ENCODE measurements around the gene WWP2. TPM values are rescaled to one million over a fixed set of nuclear protein-coding genes. Genes with fewer than 3 reads are reported as not detected.
"Not testable (repeated sequence)": the region's sequence is repeated elsewhere in the genome, so short reads cannot be mapped to it uniquely, and the experiment has no call there.

Gene WWP2
- total RNA-seq, 2 experiments from 2014 or later, result 35.8 to 39.5 TPM

- H3K4me1 Mint-ChIP-seq (ENCODE audit: low read depth), result peaks cover 58% of the 10 kb centered on the region
- no peaks in the 10 kb centered on the region for H3K27me3 Mint-ChIP-seq
- ChIA-PET CTCF (interaction anchor here (5.1 kb wide), 1 partner anchor 15 kb away, joined by 21 read pairs; the partner anchor contains the start of gene NOB1), POLR2A (no interaction called here)
- no peak overlapping the region for H3K4me3 Mint-ChIP-seq
- intact Hi-C loops (cut with micrococcal nuclease), result no loop called here
- peaks cover under 1% of the 10 kb centered on the region for H3K36me3 Mint-ChIP-seq
- H3K9me3 Mint-ChIP-seq, result no peaks in the 10 kb centered on the region
- DNase-seq, result no peak
- no peak overlapping the region for H3K27ac Mint-ChIP-seq
Measured at GRCh38 chr16:69769404-69769803, 7.3 kb downstream of the WWP2 start.

- Mint-ChIP-seq H3K4me3 (no peak overlapping the region), H3K9me3 (peaks cover 15% of the 10 kb centered on the region), H3K27ac (no peak overlapping the region), H3K4me1 (ENCODE audit: low read depth) (peaks cover 48% of the 10 kb centered on the region), H3K36me3 (peaks cover 13% of the 10 kb centered on the region), H3K27me3 (no peaks in the 10 kb centered on the region)
- no peak for DNase-seq
- intact Hi-C loops (cut with micrococcal nuclease), result no loop called here
- ChIA-PET CTCF (interaction anchor here (1.1 to 5.1 kb wide), 2 partner anchors 8 to 17 kb away, joined by 4 to 21 read pairs; partner anchors contain the start of gene NOB1), POLR2A (interaction anchor here (3.3 kb wide), 1 partner anchor 9 kb away, joined by 16 read pairs; the partner anchor contains the start of gene WWP2)
Measured at GRCh38 chr16:69771651-69771967, 9.5 kb downstream of the WWP2 start.

GRCh38 chr16:69773260-69773947, 11.3 kb downstream of the WWP2 start:
- peaks cover 36% of the 10 kb centered on the region for H3K4me1 Mint-ChIP-seq (ENCODE audit: low read depth)
- peaks cover 15% of the 10 kb centered on the region for H3K9me3 Mint-ChIP-seq
- no peak for DNase-seq
- POLR2A ChIA-PET, result interaction anchor here (3.3 kb wide), 1 partner anchor 11 kb away, joined by 16 read pairs; the partner anchor contains the start of gene WWP2
- CTCF ChIA-PET, result interaction anchor here (0.6 to 5.1 kb wide), 3 partner anchors 19 to 49 kb away, joined by 3 to 21 read pairs (median 5); partner anchors contain the start of gene NOB1
- H3K4me3 Mint-ChIP-seq, result no peak overlapping the region
- peaks cover 15% of the 10 kb centered on the region for H3K36me3 Mint-ChIP-seq
- intact Hi-C loops (cut with micrococcal nuclease), result no loop called here
- H3K27ac Mint-ChIP-seq, result peak overlapping the region; percentile 6
- no peaks in the 10 kb centered on the region for H3K27me3 Mint-ChIP-seq

- peaks cover 16% of the 10 kb centered on the region for H3K36me3 Mint-ChIP-seq
- ChIA-PET CTCF (no interaction called here), POLR2A (no interaction called here)
- peaks cover 15% of the 10 kb centered on the region for H3K9me3 Mint-ChIP-seq
- intact Hi-C loops (cut with micrococcal nuclease), result no loop called here
- no peak overlapping the region for H3K27ac Mint-ChIP-seq
- H3K4me1 Mint-ChIP-seq (ENCODE audit: low read depth), result peaks cover 28% of the 10 kb centered on the region
- no peaks in the 10 kb centered on the region for H3K27me3 Mint-ChIP-seq
- no peak overlapping the region for H3K4me3 Mint-ChIP-seq
- no peak for DNase-seq
Measured at GRCh38 chr16:69775563-69775962, 13.4 kb downstream of the WWP2 start.

DNA sequence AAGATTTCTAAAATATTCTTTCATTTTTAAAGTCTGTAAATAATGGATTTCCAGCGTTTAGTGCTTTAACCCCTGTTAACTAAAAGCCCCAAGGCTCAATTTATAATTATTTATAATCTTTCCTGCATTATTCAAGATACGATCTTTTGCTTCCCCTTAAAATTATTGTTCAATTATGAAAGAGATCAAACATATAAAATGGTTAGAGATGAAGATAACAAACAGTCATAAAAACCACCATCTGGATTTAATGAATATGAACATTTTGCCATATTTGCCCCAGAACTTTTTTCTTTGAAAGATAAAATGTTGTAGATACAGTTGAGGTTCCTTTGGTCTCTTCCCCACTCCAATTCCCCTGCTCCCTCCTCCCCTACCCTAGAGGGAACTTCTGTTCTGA, 17.6 kb downstream of the WWP2 start:
- Mint-ChIP-seq H3K27me3 (no peaks in the 10 kb centered on the region), H3K27ac (no peak overlapping the region), H3K4me1 (ENCODE audit: low read depth) (no peaks in the 10 kb centered on the region), H3K36me3 (peaks cover 16% of the 10 kb centered on the region), H3K9me3 (peaks cover 15% of the 10 kb centered on the region), H3K4me3 (no peak overlapping the region)
- no peak for DNase-seq
- POLR2A ChIA-PET, result no interaction called here
- CTCF ChIA-PET, result no interaction called here
- intact Hi-C loops (cut with micrococcal nuclease), result no loop called here

GRCh38 chr16:69781118-69781517, 19.0 kb downstream of the WWP2 start:
- no peaks in the 10 kb centered on the region for H3K27me3 Mint-ChIP-seq
- CTCF ChIA-PET, result no interaction called here

DNA sequence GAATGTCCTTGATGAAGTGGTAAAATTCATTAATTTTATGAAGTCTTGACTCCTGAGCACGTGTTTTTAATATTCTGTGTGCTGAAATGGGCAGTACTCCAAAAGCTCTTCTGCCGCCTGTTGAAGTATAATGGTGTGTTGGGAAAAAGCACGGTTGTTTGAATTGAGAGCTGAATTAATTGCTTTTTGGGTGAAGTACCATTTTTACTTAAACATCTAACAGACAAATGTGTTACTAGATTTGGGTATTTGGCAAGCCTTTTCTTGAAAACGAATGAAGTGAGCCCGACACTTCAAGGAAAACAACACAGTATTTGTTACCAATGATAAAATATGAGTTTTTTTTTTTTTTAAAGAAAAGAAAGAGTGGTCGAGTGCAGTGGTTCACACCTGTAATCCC, 22.5 kb downstream of the WWP2 start:
- POLR2A ChIA-PET, result interaction anchor here (0.6 kb wide), 1 partner anchor 509 kb away, joined by 3 read pairs; no protein-coding TSS in a partner anchor
- Mint-ChIP-seq H3K36me3 (peaks cover 10% of the 10 kb centered on the region), H3K4me1 (ENCODE audit: low read depth) (no peaks in the 10 kb centered on the region), H3K27me3 (no peaks in the 10 kb centered on the region), H3K4me3 (no peak overlapping the region), H3K9me3 (no peaks in the 10 kb centered on the region), H3K27ac (no peak overlapping the region)
- intact Hi-C loops (cut with micrococcal nuclease), result no loop called here
- DNase-seq, result no peak
- CTCF ChIA-PET, result no interaction called here

More at GRCh38 chr16:69781118-69781517, 19.0 kb downstream of the WWP2 start:
- H3K4me3 Mint-ChIP-seq, result no peak overlapping the region
- no peak for DNase-seq
- no peak overlapping the region for H3K27ac Mint-ChIP-seq
- H3K9me3 Mint-ChIP-seq, result peaks cover 1% of the 10 kb centered on the region
- no peaks in the 10 kb centered on the region for H3K4me1 Mint-ChIP-seq (ENCODE audit: low read depth)
- intact Hi-C loops (cut with micrococcal nuclease), result no loop called here
- peaks cover 9% of the 10 kb centered on the region for H3K36me3 Mint-ChIP-seq
- POLR2A ChIA-PET, result no interaction called here

DNA sequence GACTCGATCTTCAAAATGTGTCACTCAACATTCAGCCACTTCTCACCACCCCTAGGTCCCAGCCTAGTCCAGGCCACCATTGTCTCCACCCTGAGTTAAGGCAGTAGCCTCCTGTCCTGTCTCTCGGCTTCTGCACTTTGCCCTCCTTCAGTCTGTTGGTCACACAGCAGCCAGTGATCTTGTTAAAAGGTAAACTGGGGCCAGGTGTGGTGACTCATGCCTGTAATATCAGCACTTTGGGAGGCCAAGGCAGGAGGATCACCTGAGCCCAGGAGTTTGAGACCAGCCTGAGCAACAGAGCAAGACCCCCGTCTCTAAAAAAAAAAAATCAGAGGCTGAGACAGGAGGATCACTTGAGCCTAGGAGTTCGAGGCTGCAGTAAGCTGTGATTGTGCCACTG, 25.8 kb downstream of the WWP2 start:
- H3K4me1 Mint-ChIP-seq (ENCODE audit: low read depth), result no peaks in the 10 kb centered on the region
- H3K4me3 Mint-ChIP-seq, result no peak overlapping the region
- no peak for DNase-seq
- intact Hi-C loops (cut with micrococcal nuclease), result no loop called here
- H3K27me3 Mint-ChIP-seq, result no peaks in the 10 kb centered on the region
- peaks cover 10% of the 10 kb centered on the region for H3K36me3 Mint-ChIP-seq
- H3K9me3 Mint-ChIP-seq, result no peaks in the 10 kb centered on the region
- POLR2A ChIA-PET, result no interaction called here
- CTCF ChIA-PET, result no interaction called here
- no peak overlapping the region for H3K27ac Mint-ChIP-seq

GRCh38 chr16:69791391-69791847, 29.3 kb downstream of the WWP2 start:
- CTCF ChIA-PET, result interaction anchor here (0.6 to 1.2 kb wide), 2 partner anchors 139 to 540 kb away, joined by 3 to 6 read pairs; no protein-coding TSS in a partner anchor
- DNase-seq; H3K4me1 Mint-ChIP-seq (ENCODE audit: low read depth); H3K36me3 Mint-ChIP-seq; H3K27me3 Mint-ChIP-seq; H3K4me3 Mint-ChIP-seq; POLR2A ChIA-PET; H3K9me3 Mint-ChIP-seq; intact Hi-C loops (cut with micrococcal nuclease); H3K27ac Mint-ChIP-seq: not testable (repeated sequence)

GRCh38 chr16:69793526-69793925, 31.4 kb downstream of the WWP2 start:
- no peak for DNase-seq
- Mint-ChIP-seq H3K4me3 (no peak overlapping the region), H3K27me3 (no peaks in the 10 kb centered on the region), H3K4me1 (ENCODE audit: low read depth) (no peaks in the 10 kb centered on the region), H3K9me3 (no peaks in the 10 kb centered on the region), H3K27ac (no peak overlapping the region), H3K36me3 (peaks cover 2% of the 10 kb centered on the region)
- ChIA-PET CTCF (interaction anchor here (5.4 kb wide), 1 partner anchor 135 kb away, joined by 41 read pairs; no protein-coding TSS in a partner anchor), POLR2A (no interaction called here)
- intact Hi-C loops (cut with micrococcal nuclease), result no loop called here

DNA sequence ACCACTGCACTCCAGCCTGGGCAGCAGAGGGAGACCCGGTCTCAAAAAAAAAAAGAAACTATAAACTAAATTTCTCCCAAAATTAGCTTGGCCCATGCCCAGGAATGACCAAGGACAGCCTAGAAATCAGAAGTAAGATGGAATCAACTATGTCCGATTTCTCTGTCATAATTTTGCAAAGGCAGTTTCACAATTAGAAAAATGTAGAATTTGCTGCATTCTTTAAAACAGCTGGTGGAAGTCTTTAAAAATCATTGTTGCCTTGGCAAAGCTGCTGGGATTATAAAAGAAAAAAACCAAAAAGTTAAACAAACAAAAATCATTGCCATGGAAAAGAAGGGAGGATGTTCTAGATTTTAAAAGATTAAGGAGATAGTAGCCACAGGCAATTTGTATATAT, 32.4 kb downstream of the WWP2 start:
- H3K36me3 Mint-ChIP-seq, result peaks cover 8% of the 10 kb centered on the region
- POLR2A ChIA-PET, result no interaction called here
- no peak overlapping the region for H3K4me3 Mint-ChIP-seq
- DNase-seq, result no peak
- CTCF ChIA-PET, result interaction anchor here (0.6 to 5.4 kb wide), 4 partner anchors 22 to 1465 kb away, joined by 3 to 41 read pairs (median 5); no protein-coding TSS in a partner anchor
- no peaks in the 10 kb centered on the region for H3K27me3 Mint-ChIP-seq
- intact Hi-C loops (cut with micrococcal nuclease), result no loop called here
- H3K9me3 Mint-ChIP-seq, result no peaks in the 10 kb centered on the region
- no peak overlapping the region for H3K27ac Mint-ChIP-seq
- H3K4me1 Mint-ChIP-seq (ENCODE audit: low read depth), result no peaks in the 10 kb centered on the region

DNA sequence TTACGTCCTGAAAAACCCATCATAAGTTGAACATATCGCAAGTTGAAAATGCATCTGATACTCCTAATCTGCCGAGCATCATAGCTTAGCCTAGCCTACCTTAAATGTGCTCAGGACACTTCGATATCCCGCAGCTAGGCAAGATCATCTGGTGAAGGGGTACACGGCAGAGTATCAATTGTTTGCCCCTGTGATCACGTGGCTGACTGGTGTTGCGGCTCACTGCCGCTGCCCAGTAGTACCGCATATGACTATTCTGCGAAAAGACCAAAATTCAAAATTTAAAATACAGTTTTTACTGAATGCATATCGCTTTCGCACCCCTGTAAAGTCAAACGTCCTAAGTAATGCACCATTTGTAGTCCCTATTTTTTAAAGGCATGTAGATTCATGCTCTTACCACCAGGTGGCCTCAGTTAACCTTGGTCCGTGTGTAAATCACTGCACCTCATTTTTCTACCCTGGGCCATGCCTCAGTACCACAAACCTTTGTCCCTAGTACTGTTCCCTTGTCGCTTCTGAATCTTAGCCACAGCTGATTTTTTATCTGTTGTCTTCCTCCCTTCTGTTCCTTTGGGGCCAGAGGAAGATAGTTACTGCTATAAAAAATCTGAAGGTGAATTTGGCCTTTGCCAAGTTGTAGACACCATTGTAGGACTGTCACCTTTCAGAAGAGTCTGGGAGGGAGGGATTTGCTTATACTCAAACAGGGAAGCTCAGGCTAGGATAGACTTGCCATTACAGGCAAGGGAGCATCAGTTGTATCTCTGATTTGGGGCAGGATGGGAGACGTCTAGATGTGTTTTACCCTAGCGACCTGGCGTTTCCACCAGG, 34.4 kb downstream of the WWP2 start:
- intact Hi-C loops (cut with micrococcal nuclease), result loop anchor here (1.0 to 2.0 kb wide), 2 partner anchors 62 to 134 kb away; no protein-coding TSS in a partner anchor
- Mint-ChIP-seq H3K36me3 (peaks cover 11% of the 10 kb centered on the region), H3K27me3 (no peaks in the 10 kb centered on the region), H3K4me3 (no peak overlapping the region), H3K27ac (no peak overlapping the region), H3K9me3 (no peaks in the 10 kb centered on the region), H3K4me1 (ENCODE audit: low read depth) (no peaks in the 10 kb centered on the region)
- CTCF ChIA-PET, result interaction anchor here (0.9 to 5.4 kb wide), 10 partner anchors 9 to 266 kb away, joined by 3 to 41 read pairs (median 4); partner anchors contain the start of gene WWP2
- DNase-seq, result peak; percentile 25
- POLR2A ChIA-PET, result no interaction called here
